ENCODE results near the gene DTL. TPM values are rescaled to one million over a fixed set of nuclear protein-coding genes. Genes with fewer than 3 reads are reported as not detected.
A peak's percentile ranks its signal among the peaks of the same experiment; 100 is the strongest.
"Not testable (repeated sequence)": the region's sequence is repeated elsewhere in the genome, so short reads cannot be mapped to it uniquely, and the experiment has no call there.

DTL gene
- total RNA-seq, 1 donor from 2014 or later: 6.3 TPM

GRCh38 chr1:212024469-212025149, 10.9 kb upstream of the DTL start:
- peaks cover 10% of the 10 kb centered on the region for H3K4me1 Mint-ChIP-seq (ENCODE audit: low read depth, unreplicated experiment)
- DNase-seq (ENCODE audit: low read depth) (no peak), FAIRE-seq (no peak)
- no peaks in the 10 kb centered on the region for H3K36me3 ChIP-seq (ENCODE audit: insufficient read depth, low read length)
- no peak overlapping the region for H3K9ac ChIP-seq (ENCODE audit: low read length)
- no peak overlapping the region for H3K27ac Mint-ChIP-seq (ENCODE audit: unreplicated experiment)
- H2AFZ ChIP-seq (ENCODE audit: low read depth, low read length): no peak overlapping the region
- H3K4me2 ChIP-seq (ENCODE audit: low read length): no peak overlapping the region
- no peak overlapping the region for H3K4me3 Mint-ChIP-seq (ENCODE audit: unreplicated experiment)
- no peaks in the 10 kb centered on the region for H3K36me3 Mint-ChIP-seq (ENCODE audit: low read depth, unreplicated experiment)
- TF ChIP-seq EZH2 (IDR thresholded peaks at IDR 0.05; ENCODE audit: insufficient read depth, low read length): no peak
- no peak for TF ChIP-seq CTCF (IDR thresholded peaks at IDR 0.05; ENCODE audit: insufficient read depth, low read depth, low read length)
- H4K20me1 ChIP-seq (ENCODE audit: insufficient read depth, low read length): peaks cover 37% of the 10 kb centered on the region
- H3K79me2 ChIP-seq (ENCODE audit: insufficient read depth, low read length): peaks cover 74% of the 10 kb centered on the region
- H3K27ac ChIP-seq (ENCODE audit: low read depth, low read length): no peak overlapping the region
- H3K4me3 ChIP-seq (ENCODE audit: insufficient read depth, low read depth, low read length): no peak overlapping the region
- H3K27me3 Mint-ChIP-seq (ENCODE audit: low read depth, unreplicated experiment): no peaks in the 10 kb centered on the region
- no peaks in the 10 kb centered on the region for H3K4me1 ChIP-seq (ENCODE audit: insufficient read depth, low read length)
- no peaks in the 10 kb centered on the region for H3K27me3 ChIP-seq (ENCODE audit: insufficient read depth, low read length)
- H3K9me3 Mint-ChIP-seq (ENCODE audit: unreplicated experiment): peaks cover 2% of the 10 kb centered on the region
- peaks cover 2% of the 10 kb centered on the region for H3K9me3 ChIP-seq (ENCODE audit: insufficient read depth, low read depth, low read length)

GRCh38 chr1:212027727-212028126, 7.8 kb upstream of the DTL start:
- not testable (repeated sequence) for H3K4me2 ChIP-seq (ENCODE audit: low read length); H3K36me3 Mint-ChIP-seq (ENCODE audit: low read depth, unreplicated experiment); H3K27ac ChIP-seq (ENCODE audit: low read depth, low read length); H3K9ac ChIP-seq (ENCODE audit: low read length); H3K27me3 Mint-ChIP-seq (ENCODE audit: low read depth, unreplicated experiment); H3K4me3 Mint-ChIP-seq (ENCODE audit: unreplicated experiment); DNase-seq (ENCODE audit: low read depth); FAIRE-seq; H2AFZ ChIP-seq (ENCODE audit: low read depth, low read length); H3K27me3 ChIP-seq (ENCODE audit: insufficient read depth, low read length); H3K36me3 ChIP-seq (ENCODE audit: insufficient read depth, low read length); H3K9me3 ChIP-seq (ENCODE audit: insufficient read depth, low read depth, low read length); H3K9me3 Mint-ChIP-seq (ENCODE audit: unreplicated experiment); H3K4me3 ChIP-seq (ENCODE audit: insufficient read depth, low read depth, low read length); H3K27ac Mint-ChIP-seq (ENCODE audit: unreplicated experiment)
- peaks cover 16% of the 10 kb centered on the region for H3K4me1 ChIP-seq (ENCODE audit: insufficient read depth, low read length)
- H4K20me1 ChIP-seq (ENCODE audit: insufficient read depth, low read length): peaks cover 51% of the 10 kb centered on the region
- peaks cover 23% of the 10 kb centered on the region for H3K4me1 Mint-ChIP-seq (ENCODE audit: low read depth, unreplicated experiment)
- peaks cover 83% of the 10 kb centered on the region for H3K79me2 ChIP-seq (ENCODE audit: insufficient read depth, low read length)

GRCh38 chr1:212030936-212031528, 4.5 kb upstream of the DTL start:
- peaks cover 47% of the 10 kb centered on the region for H4K20me1 ChIP-seq (ENCODE audit: insufficient read depth, low read length)
- Mint-ChIP-seq H3K4me3 (ENCODE audit: unreplicated experiment) (peak overlapping the region; percentile 37), H3K4me1 (ENCODE audit: low read depth, unreplicated experiment) (peaks cover 25% of the 10 kb centered on the region), H3K27ac (ENCODE audit: unreplicated experiment) (peak overlapping the region; percentile 98), H3K27me3 (ENCODE audit: low read depth, unreplicated experiment) (no peaks in the 10 kb centered on the region), H3K9me3 (ENCODE audit: unreplicated experiment) (no peaks in the 10 kb centered on the region), H3K36me3 (ENCODE audit: low read depth, unreplicated experiment) (peaks cover 4% of the 10 kb centered on the region)
- peaks cover 78% of the 10 kb centered on the region for H3K79me2 ChIP-seq (ENCODE audit: insufficient read depth, low read length)
- FAIRE-seq: no peak
- no peak overlapping the region for H2AFZ ChIP-seq (ENCODE audit: low read depth, low read length)
- no peaks in the 10 kb centered on the region for H3K9me3 ChIP-seq (ENCODE audit: insufficient read depth, low read depth, low read length)
- no peaks in the 10 kb centered on the region for H3K27me3 ChIP-seq (ENCODE audit: insufficient read depth, low read length)
- TF ChIP-seq EZH2 (IDR thresholded peaks at IDR 0.05; ENCODE audit: insufficient read depth, low read length) (no peak), CTCF (IDR thresholded peaks at IDR 0.05; ENCODE audit: insufficient read depth, low read depth, low read length) (no peak)
- peak overlapping the region; percentile 75 for H3K4me2 ChIP-seq (ENCODE audit: low read length)
- H3K27ac ChIP-seq (ENCODE audit: low read depth, low read length): peak overlapping the region; percentile 85
- peak; percentile 84 for DNase-seq (ENCODE audit: low read depth)
- peaks cover 16% of the 10 kb centered on the region for H3K4me1 ChIP-seq (ENCODE audit: insufficient read depth, low read length)
- H3K4me3 ChIP-seq (ENCODE audit: insufficient read depth, low read depth, low read length): no peak overlapping the region
- peak overlapping the region; percentile 71 for H3K9ac ChIP-seq (ENCODE audit: low read length)
- H3K36me3 ChIP-seq (ENCODE audit: insufficient read depth, low read length): no peaks in the 10 kb centered on the region

All from astrocyte (in vitro differentiated cells and primary cell).